NCI-H2171 treated with DMSO at 0.1 percent for 48 hours (cell line): ENCODE measurements around the gene FHL2.
"Not testable (repeated sequence)": the region's sequence is repeated elsewhere in the genome, so short reads cannot be mapped to it uniquely, and the experiment has no call there.

Experiments used
- DNase-seq: peaks from one replicate; lab custom pipeline; 2025; lab: John Stamatoyannopoulos, UW

FHL2 gene

DNA sequence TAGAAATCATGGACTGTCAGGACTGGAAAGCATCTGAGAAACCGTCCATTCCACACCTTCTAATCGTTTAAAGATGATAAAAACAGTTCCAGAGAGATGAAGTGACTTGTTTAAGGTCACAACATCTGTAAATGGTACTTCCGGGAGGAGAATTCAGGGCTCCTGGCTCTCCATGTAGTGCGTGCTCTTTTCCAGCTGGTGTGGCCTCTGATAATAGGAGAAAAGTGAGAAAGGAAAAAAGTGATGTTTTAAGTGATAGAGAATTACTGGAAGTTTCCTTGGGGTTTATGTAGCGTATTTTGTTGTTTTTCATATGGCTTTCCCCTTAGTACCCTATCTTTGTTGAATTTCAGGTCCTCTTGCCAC, 60.8 kb downstream of the FHL2 start:
- no peak for DNase-seq

GRCh38 chr2:105337122-105338019, 61.5 kb downstream of the FHL2 start, which contains the start of gene C2orf49:
TSS of gene C2orf49 (plus strand) at chr2:105337540. CDS start at chr2:105337588, 48 bp downstream.
- peak; percentile 98 for DNase-seq

DNA sequence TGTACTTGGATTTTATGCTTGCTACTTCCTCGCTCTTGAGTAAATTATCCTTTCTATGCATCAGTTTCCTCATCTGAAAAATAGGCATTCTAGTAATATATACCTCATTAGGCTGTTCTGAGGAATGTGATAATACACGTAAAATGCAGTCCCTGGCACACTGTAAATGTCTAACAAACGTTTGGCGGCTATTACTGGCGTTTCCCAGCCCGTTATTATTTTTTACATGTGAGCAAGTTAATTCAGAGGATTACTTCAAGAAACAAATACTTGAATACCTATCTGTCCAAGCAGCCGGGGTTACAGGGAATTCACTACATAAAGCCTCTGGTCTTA, 62.1 kb downstream of the FHL2 start:
- no peak for DNase-seq

- DNase-seq: no peak
Observed at GRCh38 chr2:105335469-105335868, 63.4 kb downstream of the FHL2 start.

GRCh38 chr2:105334211-105334610, 64.6 kb downstream of the FHL2 start:
- no peak for DNase-seq

DNA sequence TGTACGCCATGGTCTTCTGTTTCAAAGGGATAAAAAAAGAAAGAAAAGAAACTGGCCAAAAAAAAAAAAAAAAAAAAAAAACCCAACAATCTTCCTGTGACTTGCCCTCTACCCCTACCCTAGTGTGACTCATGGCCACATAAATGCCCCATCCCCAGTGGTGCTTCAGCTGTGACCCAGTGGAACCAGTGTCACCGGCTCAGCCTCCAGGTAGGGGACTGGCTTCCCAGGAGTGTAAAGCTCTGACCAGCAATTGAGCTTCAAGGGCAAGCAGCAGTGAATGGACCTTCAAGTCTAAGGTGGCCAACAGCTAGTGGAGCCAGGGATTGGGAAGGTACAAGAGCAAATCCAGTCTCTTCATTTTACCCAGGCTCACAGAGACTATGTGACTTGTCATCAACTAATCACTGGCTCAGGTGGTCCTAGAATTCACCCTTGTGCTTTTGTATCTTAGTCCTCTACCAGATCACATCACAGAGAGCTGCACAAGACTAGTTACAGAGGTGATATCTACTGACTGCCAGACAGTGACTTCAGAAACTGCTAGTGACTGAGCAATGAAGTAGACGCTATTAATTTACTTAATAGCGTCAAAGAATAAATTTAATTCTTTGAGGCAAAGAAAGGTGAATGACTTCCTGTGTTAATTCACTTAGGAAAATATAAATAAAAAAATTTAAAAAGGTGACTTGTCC, 68.0 kb downstream of the FHL2 start:
- no peak for DNase-seq

GRCh38 chr2:105329561-105330495, 69.0 kb downstream of the FHL2 start, which contains the start of gene TGFBRAP1:
TSS of gene TGFBRAP1 (minus strand) at chr2:105329735. CDS start at chr2:105308301, 21,434 bp downstream.
- DNase-seq: peak; percentile 26

- DNase-seq: peak; percentile 19
Observed at GRCh38 chr2:105329197-105329554, 69.7 kb downstream of the FHL2 start.

GRCh38 chr2:105328281-105329196, 70.3 kb downstream of the FHL2 start:
- DNase-seq: no peak

DNA sequence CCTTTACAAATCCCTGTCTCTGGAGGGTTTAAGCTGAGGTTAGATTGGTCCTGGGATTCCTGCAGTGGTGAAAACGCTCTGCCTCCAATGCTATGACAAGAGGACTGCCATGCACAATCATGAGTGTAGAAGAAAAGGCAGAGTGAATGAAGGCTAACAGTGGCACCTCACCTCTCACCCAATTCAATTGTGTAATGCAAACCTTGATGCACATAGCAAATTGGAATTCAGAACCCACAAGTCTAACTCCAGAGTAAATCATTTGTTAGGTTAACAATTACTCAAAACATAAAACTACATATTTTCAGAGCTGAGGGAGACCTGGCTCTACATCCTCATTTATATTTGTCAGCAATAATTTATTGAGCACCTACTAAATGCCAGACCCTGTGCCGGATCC, 71.2 kb downstream of the FHL2 start:
- no peak for DNase-seq

DNA sequence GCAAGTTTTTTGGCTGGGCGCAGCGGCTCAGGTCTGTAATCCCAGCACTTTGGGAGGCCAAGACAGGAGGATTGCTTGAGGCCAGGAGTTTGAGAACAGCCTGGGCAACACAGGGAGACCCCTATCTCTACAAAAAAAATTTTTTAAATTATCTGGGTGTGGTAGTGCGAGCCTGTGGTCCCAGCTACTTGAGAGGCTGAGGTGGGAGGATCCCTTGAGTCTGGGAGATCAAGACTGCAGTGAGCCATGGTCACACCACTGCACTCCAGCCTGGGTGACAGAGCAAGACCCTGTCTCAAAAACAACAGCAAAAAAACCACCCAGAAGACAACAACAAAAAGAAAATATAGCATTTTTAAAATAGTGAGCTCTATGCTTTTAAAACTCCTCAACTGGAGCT, 71.6 kb downstream of the FHL2 start:
- not testable (repeated sequence) for DNase-seq

- DNase-seq: no peak
Observed at GRCh38 chr2:105325389-105325963, 73.4 kb downstream of the FHL2 start.

DNA sequence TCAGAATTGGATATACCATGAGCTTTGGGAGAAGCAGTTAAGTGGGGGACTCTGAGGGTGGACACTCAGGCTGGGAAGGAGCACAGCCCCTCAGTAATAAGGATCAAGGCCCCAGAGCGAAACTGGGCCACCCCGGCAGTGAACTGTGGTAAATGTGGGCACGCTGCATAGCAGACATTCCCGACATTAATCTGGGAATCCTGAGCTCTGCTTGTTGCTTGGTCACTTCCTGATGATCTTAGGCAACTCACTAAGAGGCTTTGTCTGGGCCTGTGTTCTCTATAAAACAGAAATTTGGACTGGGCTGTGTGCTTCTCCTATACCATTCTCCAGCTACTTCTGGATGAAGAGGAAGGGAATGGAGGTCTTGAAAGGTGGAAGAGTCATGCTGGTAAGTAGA, 74.1 kb downstream of the FHL2 start:
- no peak for DNase-seq

GRCh38 chr2:105324101-105324500, 74.8 kb downstream of the FHL2 start:
- DNase-seq: no peak

DNA sequence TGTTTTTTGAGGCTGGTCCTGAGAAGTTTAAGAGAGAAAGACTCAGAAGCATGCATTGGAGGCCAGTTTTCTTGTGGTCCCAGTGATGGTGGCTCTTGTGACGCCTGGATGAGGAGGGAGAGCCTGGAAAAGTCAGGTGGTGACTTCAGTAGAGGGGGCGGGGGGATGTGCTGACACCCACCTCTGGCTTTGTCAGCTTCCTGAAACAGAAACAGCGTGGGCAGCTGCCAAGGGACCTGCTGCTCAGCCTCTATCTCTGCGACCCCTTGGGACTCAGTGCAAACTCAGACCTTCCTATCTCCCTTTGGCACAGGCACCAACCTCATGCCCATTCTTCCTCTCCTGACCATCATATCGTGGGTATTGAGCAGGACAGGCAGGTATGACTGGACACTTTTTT, 75.7 kb downstream of the FHL2 start:
- no peak for DNase-seq

- no peak for DNase-seq
Observed at GRCh38 chr2:105321875-105322646, 76.8 kb downstream of the FHL2 start.

GRCh38 chr2:105320651-105321215, 78.1 kb downstream of the FHL2 start:
- no peak for DNase-seq

DNA sequence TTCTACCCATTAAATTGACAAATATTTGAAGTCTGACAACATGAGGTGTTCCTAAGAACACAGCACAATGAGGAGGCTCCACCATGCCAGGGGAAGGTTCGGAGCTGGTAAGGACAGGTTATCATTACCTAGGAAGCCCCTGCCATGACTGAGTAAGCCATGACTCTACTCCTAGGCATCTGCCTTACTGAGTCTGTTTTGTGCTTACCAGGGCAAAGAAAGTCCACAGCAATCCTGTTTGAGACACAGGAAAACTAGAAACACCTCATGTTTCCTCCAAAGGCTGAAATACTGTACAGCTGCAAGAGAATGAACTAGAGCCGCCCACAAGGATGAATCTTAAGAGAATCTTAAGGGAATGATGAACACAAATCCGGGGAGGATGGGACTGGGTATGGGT, 80.9 kb downstream of the FHL2 start:
- no peak for DNase-seq

DNA sequence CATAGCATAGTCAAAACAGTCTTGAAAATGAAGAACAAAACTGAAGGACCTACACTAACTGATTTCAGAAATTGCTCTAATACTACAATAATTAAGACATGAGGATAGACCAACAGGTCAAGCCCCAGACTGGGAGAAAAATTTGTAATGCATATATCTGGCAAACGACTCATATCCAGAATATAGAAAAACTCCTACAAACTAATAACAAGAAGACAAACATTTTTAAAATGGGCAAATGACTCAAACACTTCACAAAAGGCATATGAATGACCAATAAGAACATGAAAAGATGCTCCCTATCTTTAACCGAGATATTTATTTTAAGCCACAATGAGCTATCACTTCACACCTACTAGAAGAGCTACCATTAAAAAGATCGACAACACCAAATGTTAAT, 83.5 kb downstream of the FHL2 start:
- DNase-seq: no peak

DNA sequence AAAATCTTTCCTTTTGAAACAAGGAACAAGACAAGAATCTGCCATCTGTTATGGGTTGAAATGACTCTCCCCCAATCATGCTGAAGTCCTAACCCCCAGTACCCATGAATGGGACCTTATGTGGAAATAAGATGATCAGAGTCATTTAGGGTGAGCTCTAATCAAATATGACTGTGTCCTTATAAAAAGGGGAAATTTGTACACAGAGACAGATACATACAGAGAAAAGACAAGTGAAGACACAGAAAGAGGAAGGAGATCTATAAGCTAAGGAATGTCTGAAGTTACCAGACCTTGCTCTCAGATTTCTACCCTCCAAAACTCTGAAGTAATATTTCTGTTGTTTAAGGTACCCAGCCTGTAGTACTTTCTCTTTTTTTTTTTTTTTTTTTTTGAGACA, 85.0 kb downstream of the FHL2 start:
- no peak for DNase-seq
